Measurements from ENCODE around the gene PAMR1.
"Not testable (repeated sequence)": the region's sequence is repeated elsewhere in the genome, so short reads cannot be mapped to it uniquely, and the experiment has no call there.

PAMR1 gene

GRCh38 chr11:35524780-35525179 lies 636 bp downstream of the PAMR1 start:
- Histone ChIP-seq H3K4me1 (ENCODE audit: control insufficient read depth, insufficient read depth, low read length, poor library complexity, severe bottlenecking) (peaks cover 5% of the 10 kb centered on the region), H3K4me3 (ENCODE audit: insufficient read depth, low read depth, low read length, poor library complexity, severe bottlenecking) (no peak overlapping the region), H3K36me3 (ENCODE audit: control insufficient read depth, insufficient read depth, low read length) (no peaks in the 10 kb centered on the region), H3K27ac (ENCODE audit: insufficient read depth, low read length, poor library complexity, severe bottlenecking) (no peak overlapping the region), H3K27me3 (replicated peaks; ENCODE audit: control insufficient read depth, insufficient read depth, low read length, poor library complexity, severe bottlenecking) (peaks cover 17% of the 10 kb centered on the region), H3K9me3 (ENCODE audit: control insufficient read depth, low read length) (no peaks in the 10 kb centered on the region)
- DNase-seq: no peak

GRCh38 chr11:35523861-35524260 lies 1.6 kb downstream of the PAMR1 start:
- Histone ChIP-seq H3K4me3 (ENCODE audit: insufficient read depth, low read depth, low read length, poor library complexity, severe bottlenecking) (no peak overlapping the region), H3K36me3 (ENCODE audit: control insufficient read depth, insufficient read depth, low read length) (no peaks in the 10 kb centered on the region), H3K9me3 (ENCODE audit: control insufficient read depth, low read length) (no peaks in the 10 kb centered on the region), H3K4me1 (ENCODE audit: control insufficient read depth, insufficient read depth, low read length, poor library complexity, severe bottlenecking) (peaks cover 5% of the 10 kb centered on the region), H3K27ac (ENCODE audit: insufficient read depth, low read length, poor library complexity, severe bottlenecking) (no peak overlapping the region), H3K27me3 (replicated peaks; ENCODE audit: control insufficient read depth, insufficient read depth, low read length, poor library complexity, severe bottlenecking) (peaks cover 17% of the 10 kb centered on the region)
- no peak for DNase-seq

- no peak overlapping the region for H3K4me3 ChIP-seq (ENCODE audit: insufficient read depth, low read depth, low read length, poor library complexity, severe bottlenecking)
- H3K27ac ChIP-seq (ENCODE audit: insufficient read depth, low read length, poor library complexity, severe bottlenecking): no peak overlapping the region
- peaks cover 5% of the 10 kb centered on the region for H3K4me1 ChIP-seq (ENCODE audit: control insufficient read depth, insufficient read depth, low read length, poor library complexity, severe bottlenecking)
- DNase-seq: no peak
- no peaks in the 10 kb centered on the region for H3K36me3 ChIP-seq (ENCODE audit: control insufficient read depth, insufficient read depth, low read length)
- no peaks in the 10 kb centered on the region for H3K9me3 ChIP-seq (ENCODE audit: control insufficient read depth, low read length)
- H3K27me3 ChIP-seq (replicated peaks; ENCODE audit: control insufficient read depth, insufficient read depth, low read length, poor library complexity, severe bottlenecking): peaks cover 17% of the 10 kb centered on the region
Observed at GRCh38 chr11:35523331-35523768, 2.1 kb downstream of the PAMR1 start.

GRCh38 chr11:35522091-35522490 lies 3.3 kb downstream of the PAMR1 start:
- H3K9me3 ChIP-seq (ENCODE audit: control insufficient read depth, low read length); H3K4me3 ChIP-seq (ENCODE audit: insufficient read depth, low read depth, low read length, poor library complexity, severe bottlenecking); DNase-seq; H3K27ac ChIP-seq (ENCODE audit: insufficient read depth, low read length, poor library complexity, severe bottlenecking); H3K4me1 ChIP-seq (ENCODE audit: control insufficient read depth, insufficient read depth, low read length, poor library complexity, severe bottlenecking); H3K36me3 ChIP-seq (ENCODE audit: control insufficient read depth, insufficient read depth, low read length): not testable (repeated sequence)
- H3K27me3 ChIP-seq (replicated peaks; ENCODE audit: control insufficient read depth, insufficient read depth, low read length, poor library complexity, severe bottlenecking): peaks cover 14% of the 10 kb centered on the region

- Histone ChIP-seq H3K4me3 (ENCODE audit: insufficient read depth, low read depth, low read length, poor library complexity, severe bottlenecking) (no peak overlapping the region), H3K4me1 (ENCODE audit: control insufficient read depth, insufficient read depth, low read length, poor library complexity, severe bottlenecking) (no peaks in the 10 kb centered on the region), H3K27ac (ENCODE audit: insufficient read depth, low read length, poor library complexity, severe bottlenecking) (no peak overlapping the region), H3K27me3 (replicated peaks; ENCODE audit: control insufficient read depth, insufficient read depth, low read length, poor library complexity, severe bottlenecking) (peaks cover 7% of the 10 kb centered on the region), H3K36me3 (ENCODE audit: control insufficient read depth, insufficient read depth, low read length) (no peaks in the 10 kb centered on the region), H3K9me3 (ENCODE audit: control insufficient read depth, low read length) (no peaks in the 10 kb centered on the region)
- DNase-seq: no peak
Observed at GRCh38 chr11:35520376-35520775, 5.0 kb downstream of the PAMR1 start.

GRCh38 chr11:35518766-35519165 lies 6.7 kb downstream of the PAMR1 start:
- no peak overlapping the region for H3K4me3 ChIP-seq (ENCODE audit: insufficient read depth, low read depth, low read length, poor library complexity, severe bottlenecking)

GRCh38 chr11:35517481-35517880 lies 7.9 kb downstream of the PAMR1 start:
- Histone ChIP-seq H3K27ac (ENCODE audit: insufficient read depth, low read length, poor library complexity, severe bottlenecking) (no peak overlapping the region), H3K9me3 (ENCODE audit: control insufficient read depth, low read length) (no peaks in the 10 kb centered on the region), H3K27me3 (replicated peaks; ENCODE audit: control insufficient read depth, insufficient read depth, low read length, poor library complexity, severe bottlenecking) (peaks cover 3% of the 10 kb centered on the region), H3K36me3 (ENCODE audit: control insufficient read depth, insufficient read depth, low read length) (no peaks in the 10 kb centered on the region), H3K4me1 (ENCODE audit: control insufficient read depth, insufficient read depth, low read length, poor library complexity, severe bottlenecking) (no peaks in the 10 kb centered on the region), H3K4me3 (ENCODE audit: insufficient read depth, low read depth, low read length, poor library complexity, severe bottlenecking) (no peak overlapping the region)
- no peak for DNase-seq

More at GRCh38 chr11:35518766-35519165, 6.7 kb downstream of the PAMR1 start:
- no peaks in the 10 kb centered on the region for H3K9me3 ChIP-seq (ENCODE audit: control insufficient read depth, low read length)
- H3K27ac ChIP-seq (ENCODE audit: insufficient read depth, low read length, poor library complexity, severe bottlenecking): no peak overlapping the region
- H3K36me3 ChIP-seq (ENCODE audit: control insufficient read depth, insufficient read depth, low read length): no peaks in the 10 kb centered on the region
- H3K4me1 ChIP-seq (ENCODE audit: control insufficient read depth, insufficient read depth, low read length, poor library complexity, severe bottlenecking): no peaks in the 10 kb centered on the region
- peaks cover 3% of the 10 kb centered on the region for H3K27me3 ChIP-seq (replicated peaks; ENCODE audit: control insufficient read depth, insufficient read depth, low read length, poor library complexity, severe bottlenecking)
- no peak for DNase-seq

- H3K36me3 ChIP-seq (ENCODE audit: control insufficient read depth, insufficient read depth, low read length): no peaks in the 10 kb centered on the region
- peaks cover 3% of the 10 kb centered on the region for H3K27me3 ChIP-seq (replicated peaks; ENCODE audit: control insufficient read depth, insufficient read depth, low read length, poor library complexity, severe bottlenecking)
- no peaks in the 10 kb centered on the region for H3K4me1 ChIP-seq (ENCODE audit: control insufficient read depth, insufficient read depth, low read length, poor library complexity, severe bottlenecking)
- no peak overlapping the region for H3K27ac ChIP-seq (ENCODE audit: insufficient read depth, low read length, poor library complexity, severe bottlenecking)
- no peaks in the 10 kb centered on the region for H3K9me3 ChIP-seq (ENCODE audit: control insufficient read depth, low read length)
- no peak overlapping the region for H3K4me3 ChIP-seq (ENCODE audit: insufficient read depth, low read depth, low read length, poor library complexity, severe bottlenecking)
- no peak for DNase-seq
Observed at GRCh38 chr11:35516403-35516802, 9.0 kb downstream of the PAMR1 start.

GRCh38 chr11:35515224-35515623 lies 10.2 kb downstream of the PAMR1 start:
- Histone ChIP-seq H3K4me3 (ENCODE audit: insufficient read depth, low read depth, low read length, poor library complexity, severe bottlenecking) (no peak overlapping the region), H3K27me3 (replicated peaks; ENCODE audit: control insufficient read depth, insufficient read depth, low read length, poor library complexity, severe bottlenecking) (peaks cover 8% of the 10 kb centered on the region), H3K36me3 (ENCODE audit: control insufficient read depth, insufficient read depth, low read length) (no peaks in the 10 kb centered on the region), H3K4me1 (ENCODE audit: control insufficient read depth, insufficient read depth, low read length, poor library complexity, severe bottlenecking) (no peaks in the 10 kb centered on the region), H3K9me3 (ENCODE audit: control insufficient read depth, low read length) (no peaks in the 10 kb centered on the region), H3K27ac (ENCODE audit: insufficient read depth, low read length, poor library complexity, severe bottlenecking) (no peak overlapping the region)
- DNase-seq: no peak

GRCh38 chr11:35514481-35514880 lies 10.9 kb downstream of the PAMR1 start:
- no peak for DNase-seq
- Histone ChIP-seq H3K4me3 (ENCODE audit: insufficient read depth, low read depth, low read length, poor library complexity, severe bottlenecking) (no peak overlapping the region), H3K36me3 (ENCODE audit: control insufficient read depth, insufficient read depth, low read length) (no peaks in the 10 kb centered on the region), H3K27me3 (replicated peaks; ENCODE audit: control insufficient read depth, insufficient read depth, low read length, poor library complexity, severe bottlenecking) (peaks cover 8% of the 10 kb centered on the region), H3K9me3 (ENCODE audit: control insufficient read depth, low read length) (no peaks in the 10 kb centered on the region), H3K27ac (ENCODE audit: insufficient read depth, low read length, poor library complexity, severe bottlenecking) (no peak overlapping the region), H3K4me1 (ENCODE audit: control insufficient read depth, insufficient read depth, low read length, poor library complexity, severe bottlenecking) (no peaks in the 10 kb centered on the region)

- DNase-seq: no peak
Observed at GRCh38 chr11:35511666-35512065, 13.8 kb downstream of the PAMR1 start.

More at GRCh38 chr11:35511666-35512065, 13.8 kb downstream of the PAMR1 start:
- H3K9me3 ChIP-seq (ENCODE audit: control insufficient read depth, low read length): no peaks in the 10 kb centered on the region
- H3K4me3 ChIP-seq (ENCODE audit: insufficient read depth, low read depth, low read length, poor library complexity, severe bottlenecking): no peak overlapping the region
- H3K36me3 ChIP-seq (ENCODE audit: control insufficient read depth, insufficient read depth, low read length): no peaks in the 10 kb centered on the region
- peaks cover 8% of the 10 kb centered on the region for H3K27me3 ChIP-seq (replicated peaks; ENCODE audit: control insufficient read depth, insufficient read depth, low read length, poor library complexity, severe bottlenecking)
- H3K4me1 ChIP-seq (ENCODE audit: control insufficient read depth, insufficient read depth, low read length, poor library complexity, severe bottlenecking): no peaks in the 10 kb centered on the region
- H3K27ac ChIP-seq (ENCODE audit: insufficient read depth, low read length, poor library complexity, severe bottlenecking): no peak overlapping the region
